Skeletal muscle satellite cell (primary cell): ENCODE results near the gene RAMACL.

Experiments
- H3K27me3 ChIP-seq: 2 replicates; pipeline ENCODE4 v1.7.0; 2013; ENCODE audit warnings: low read length; ENCODE audit not compliant: control insufficient read depth, insufficient read depth
- H3K36me3 ChIP-seq: 2 replicates; pipeline ENCODE4 v1.7.0; 2013; ENCODE audit warnings: mild to moderate bottlenecking, control low read depth, low read length; ENCODE audit not compliant: insufficient read depth
- H3K4me1 ChIP-seq: 2 replicates; pipeline ENCODE4 v1.7.0; 2013; ENCODE audit warnings: low read length; ENCODE audit not compliant: control insufficient read depth, insufficient read depth
- H3K4me2 ChIP-seq: 2 replicates; pipeline ENCODE4 v1.7.0; 2013; ENCODE audit warnings: mild to moderate bottlenecking, low read length
- H3K4me3 ChIP-seq: 2 replicates; pipeline ENCODE4 v1.7.0; 2013; ENCODE audit warnings: low read length
- H3K9ac ChIP-seq: 2 replicates; pipeline ENCODE4 v1.7.0; 2013; ENCODE audit warnings: mild to moderate bottlenecking, low read depth, low read length, moderate library complexity
- H3K9me3 ChIP-seq: replicated peaks from 2 replicates; pipeline ENCODE4 v1.7.0; 2013; ENCODE audit warnings: mild to moderate bottlenecking, control low read depth, low read length

The RAMACL gene

GRCh38 chr6:166592821-166593220, 6.3 kb upstream of the RAMACL start:
- peaks cover 20% of the 10 kb centered on the region for H3K36me3 ChIP-seq

GRCh38 chr6:166591961-166592520, 5.6 kb upstream of the RAMACL start:
- Histone ChIP-seq H3K27me3 (no peaks in the 10 kb centered on the region), H3K4me1 (peaks cover 66% of the 10 kb centered on the region), H3K4me3 (no peak overlapping the region), H3K9me3 (no peaks in the 10 kb centered on the region), H3K4me2 (no peak overlapping the region), H3K9ac (peak overlapping the region; percentile 11), H3K36me3 (peaks cover 16% of the 10 kb centered on the region)

More at GRCh38 chr6:166592821-166593220, 6.3 kb upstream of the RAMACL start:
- Histone ChIP-seq H3K4me2 (no peak overlapping the region), H3K27me3 (no peaks in the 10 kb centered on the region), H3K9me3 (no peaks in the 10 kb centered on the region), H3K4me1 (peaks cover 74% of the 10 kb centered on the region), H3K9ac (peak overlapping the region; percentile 11), H3K4me3 (no peak overlapping the region)

GRCh38 chr6:166591026-166591425, 4.5 kb upstream of the RAMACL start:
- H3K36me3 ChIP-seq, result peaks cover 14% of the 10 kb centered on the region
- no peak overlapping the region for H3K4me3 ChIP-seq
- H3K9ac ChIP-seq, result no peak overlapping the region
- H3K4me2 ChIP-seq, result no peak overlapping the region
- no peaks in the 10 kb centered on the region for H3K27me3 ChIP-seq
- H3K9me3 ChIP-seq, result no peaks in the 10 kb centered on the region
- H3K4me1 ChIP-seq, result peaks cover 56% of the 10 kb centered on the region

GRCh38 chr6:166589786-166590574, 3.5 kb upstream of the RAMACL start:
- H3K9ac ChIP-seq, result no peak overlapping the region
- no peak overlapping the region for H3K4me3 ChIP-seq
- H3K9me3 ChIP-seq, result no peaks in the 10 kb centered on the region
- peaks cover 48% of the 10 kb centered on the region for H3K4me1 ChIP-seq
- H3K27me3 ChIP-seq, result no peaks in the 10 kb centered on the region
- H3K36me3 ChIP-seq, result peaks cover 15% of the 10 kb centered on the region
- H3K4me2 ChIP-seq, result peak overlapping the region; percentile 69

GRCh38 chr6:166589337-166589731, 2.9 kb upstream of the RAMACL start:
- Histone ChIP-seq H3K9me3 (no peaks in the 10 kb centered on the region), H3K4me3 (peak overlapping the region; percentile 42), H3K9ac (peak overlapping the region; percentile 37), H3K4me2 (peak overlapping the region; percentile 69), H3K36me3 (peaks cover 19% of the 10 kb centered on the region), H3K4me1 (peaks cover 49% of the 10 kb centered on the region), H3K27me3 (no peaks in the 10 kb centered on the region)

- Histone ChIP-seq H3K36me3 (peaks cover 23% of the 10 kb centered on the region), H3K9me3 (no peaks in the 10 kb centered on the region), H3K27me3 (no peaks in the 10 kb centered on the region), H3K4me3 (peak overlapping the region; percentile 54), H3K4me1 (peaks cover 49% of the 10 kb centered on the region), H3K4me2 (peak overlapping the region; percentile 69), H3K9ac (peak overlapping the region; percentile 37)
Measured at GRCh38 chr6:166588691-166589336, 2.3 kb upstream of the RAMACL start.

GRCh38 chr6:166587631-166588413, 1.3 kb upstream of the RAMACL start:
- H3K4me2 ChIP-seq, result no peak overlapping the region
- H3K4me1 ChIP-seq, result peaks cover 47% of the 10 kb centered on the region
- H3K9ac ChIP-seq, result no peak overlapping the region
- no peaks in the 10 kb centered on the region for H3K9me3 ChIP-seq
- peaks cover 32% of the 10 kb centered on the region for H3K36me3 ChIP-seq
- no peak overlapping the region for H3K4me3 ChIP-seq
- H3K27me3 ChIP-seq, result no peaks in the 10 kb centered on the region

- H3K9ac ChIP-seq, result no peak overlapping the region
- H3K4me1 ChIP-seq, result peaks cover 39% of the 10 kb centered on the region
- no peak overlapping the region for H3K4me2 ChIP-seq
- peaks cover 28% of the 10 kb centered on the region for H3K36me3 ChIP-seq
- no peak overlapping the region for H3K4me3 ChIP-seq
- H3K27me3 ChIP-seq, result no peaks in the 10 kb centered on the region
- H3K9me3 ChIP-seq, result no peaks in the 10 kb centered on the region
Measured at GRCh38 chr6:166584853-166585429, 1.5 kb downstream of the RAMACL start.

GRCh38 chr6:166584155-166584554, 2.3 kb downstream of the RAMACL start:
- Histone ChIP-seq H3K4me1 (peaks cover 32% of the 10 kb centered on the region), H3K36me3 (peaks cover 30% of the 10 kb centered on the region), H3K4me2 (no peak overlapping the region), H3K9me3 (no peaks in the 10 kb centered on the region), H3K27me3 (no peaks in the 10 kb centered on the region), H3K9ac (no peak overlapping the region), H3K4me3 (no peak overlapping the region)

- peaks cover 38% of the 10 kb centered on the region for H3K36me3 ChIP-seq
- H3K4me3 ChIP-seq, result no peak overlapping the region
- no peaks in the 10 kb centered on the region for H3K9me3 ChIP-seq
- peaks cover 24% of the 10 kb centered on the region for H3K4me1 ChIP-seq
- no peak overlapping the region for H3K4me2 ChIP-seq
- H3K9ac ChIP-seq, result no peak overlapping the region
- no peaks in the 10 kb centered on the region for H3K27me3 ChIP-seq
Measured at GRCh38 chr6:166583230-166583965, 3.1 kb downstream of the RAMACL start.
